Testis (tissue), 2 donors: ENCODE data around the gene PARP2.

Experiments used
- POLR2A ChIP-seq: fragments of 450-650 bp; IDR thresholded peaks from one replicate; pipeline ENCODE4 v1.6.1; 2017; ENCODE audit warnings: antibody characterized with exemption, mild to moderate bottlenecking, moderate library complexity
- TF ChIP-seq, protein P1 (sequence below), 3 experiments: fragments of 450-650 bp in 2 of 3; fragments of 200-600 bp in 1 of 3; sonication (generic) in 1 of 3; IDR thresholded peaks; one replicate each; pipeline ENCODE4 v1.5.1; 2016 to 2019; ENCODE audit warnings: antibody characterized with exemption in 3 of 3, mild to moderate bottlenecking in 2 of 3, moderate library complexity in 1 of 3

DNA sequence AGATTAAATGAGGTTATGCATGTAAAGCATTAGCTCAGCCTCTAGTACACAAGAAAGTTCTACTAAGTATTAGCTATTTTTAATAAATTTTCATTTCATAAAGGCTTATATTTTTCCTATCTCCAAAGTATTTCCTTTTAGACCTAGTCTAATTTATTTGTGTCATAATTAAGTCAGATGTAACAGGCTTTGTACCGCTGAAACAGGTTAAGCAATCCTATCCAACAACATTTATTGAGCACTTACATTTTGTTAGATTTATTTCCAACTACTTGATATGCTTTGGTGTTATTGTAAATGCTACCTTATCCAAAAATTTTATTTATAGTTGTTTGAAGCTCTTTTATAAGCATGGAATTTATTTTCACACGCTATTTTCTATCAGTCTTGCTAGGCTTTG lies 1.8 kb upstream of the PARP2 start:
- TF ChIP-seq, protein P1, sequence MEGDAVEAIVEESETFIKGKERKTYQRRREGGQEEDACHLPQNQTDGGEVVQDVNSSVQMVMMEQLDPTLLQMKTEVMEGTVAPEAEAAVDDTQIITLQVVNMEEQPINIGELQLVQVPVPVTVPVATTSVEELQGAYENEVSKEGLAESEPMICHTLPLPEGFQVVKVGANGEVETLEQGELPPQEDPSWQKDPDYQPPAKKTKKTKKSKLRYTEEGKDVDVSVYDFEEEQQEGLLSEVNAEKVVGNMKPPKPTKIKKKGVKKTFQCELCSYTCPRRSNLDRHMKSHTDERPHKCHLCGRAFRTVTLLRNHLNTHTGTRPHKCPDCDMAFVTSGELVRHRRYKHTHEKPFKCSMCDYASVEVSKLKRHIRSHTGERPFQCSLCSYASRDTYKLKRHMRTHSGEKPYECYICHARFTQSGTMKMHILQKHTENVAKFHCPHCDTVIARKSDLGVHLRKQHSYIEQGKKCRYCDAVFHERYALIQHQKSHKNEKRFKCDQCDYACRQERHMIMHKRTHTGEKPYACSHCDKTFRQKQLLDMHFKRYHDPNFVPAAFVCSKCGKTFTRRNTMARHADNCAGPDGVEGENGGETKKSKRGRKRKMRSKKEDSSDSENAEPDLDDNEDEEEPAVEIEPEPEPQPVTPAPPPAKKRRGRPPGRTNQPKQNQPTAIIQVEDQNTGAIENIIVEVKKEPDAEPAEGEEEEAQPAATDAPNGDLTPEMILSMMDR (IDR thresholded peaks at IDR 0.05): no peak
- no peak for TF ChIP-seq POLR2A
